Measurements from ENCODE around the gene BRME1. TPM values are rescaled to one million over a fixed set of nuclear protein-coding genes. Genes with fewer than 3 reads are reported as not detected.

The BRME1 gene
- total RNA-seq, 1 experiment from 2014 or later = 17.4 TPM

- no peaks in the 10 kb centered on the region for H3K4me1 ChIP-seq
- no peaks in the 10 kb centered on the region for H3K4me1 Mint-ChIP-seq (ENCODE audit: low read depth, unreplicated experiment)
- H3K27ac Mint-ChIP-seq (ENCODE audit: unreplicated experiment) = no peak overlapping the region
- no peak for TF ChIP-seq CTCF (IDR thresholded peaks at IDR 0.05; ENCODE audit: insufficient read depth in 1 of 2, low read depth in 1 of 2, low read length in 1 of 2, severe bottlenecking in 1 of 2, unreplicated experiment in 1 of 2)
- peaks cover 4% of the 10 kb centered on the region; the same call in 1 of the 2 replicates for H3K9me3 ChIP-seq
- ChIA-PET CTCF (no interaction called here), POLR2A (no interaction called here)
- H3K27me3 ChIP-seq (replicated peaks; ENCODE audit: control insufficient read depth, insufficient read depth, low read length) = no peaks in the 10 kb centered on the region
- H3K36me3 Mint-ChIP-seq (ENCODE audit: insufficient read depth, unreplicated experiment) = peaks cover 67% of the 10 kb centered on the region
- no TSS peak for BruUV-seq (replicated peaks)
- no peaks in the 10 kb centered on the region for H3K27me3 Mint-ChIP-seq (ENCODE audit: insufficient read depth, unreplicated experiment)
- peaks cover 6% of the 10 kb centered on the region for H3K36me3 ChIP-seq (ENCODE audit: control insufficient read depth, insufficient read depth, low read length)
- H3K4me3 ChIP-seq (ENCODE audit: low read depth, low read length) = no peak overlapping the region
- no peak overlapping the region for H3K4me3 Mint-ChIP-seq (ENCODE audit: unreplicated experiment)
- intact Hi-C loops (cut with micrococcal nuclease; ENCODE audit: unreplicated experiment) = no loop called here
- DNase-seq = no peak
- no peaks in the 10 kb centered on the region for H3K9me3 Mint-ChIP-seq (ENCODE audit: unreplicated experiment)
Measured at GRCh38 chr19:13917888-13918406, 12.0 kb upstream of the BRME1 start.

GRCh38 chr19:13914777-13915176 lies 8.9 kb upstream of the BRME1 start:
- Histone ChIP-seq H3K36me3 (ENCODE audit: control insufficient read depth, insufficient read depth, low read length) (no peaks in the 10 kb centered on the region), H3K4me3 (ENCODE audit: low read depth, low read length) (no peak overlapping the region), H3K27me3 (replicated peaks; ENCODE audit: control insufficient read depth, insufficient read depth, low read length) (no peaks in the 10 kb centered on the region), H3K9me3 (no peaks in the 10 kb centered on the region), H3K4me1 (no peaks in the 10 kb centered on the region)
- CTCF ChIA-PET = no interaction called here
- BruUV-seq (replicated peaks) = no TSS peak
- no peak for TF ChIP-seq CTCF (IDR thresholded peaks at IDR 0.05; ENCODE audit: insufficient read depth in 1 of 2, low read depth in 1 of 2, low read length in 1 of 2, severe bottlenecking in 1 of 2, unreplicated experiment in 1 of 2)
- POLR2A ChIA-PET = interaction anchor here (0.6 kb wide), 1 partner anchor 162 kb away, joined by 3 read pairs; no protein-coding TSS in a partner anchor
- no peak for DNase-seq
- Mint-ChIP-seq H3K9me3 (ENCODE audit: unreplicated experiment) (no peaks in the 10 kb centered on the region), H3K27ac (ENCODE audit: unreplicated experiment) (no peak overlapping the region), H3K4me3 (ENCODE audit: unreplicated experiment) (no peak overlapping the region), H3K36me3 (ENCODE audit: insufficient read depth, unreplicated experiment) (peaks cover 43% of the 10 kb centered on the region), H3K4me1 (ENCODE audit: low read depth, unreplicated experiment) (no peaks in the 10 kb centered on the region), H3K27me3 (ENCODE audit: insufficient read depth, unreplicated experiment) (no peaks in the 10 kb centered on the region)
- intact Hi-C loops (cut with micrococcal nuclease; ENCODE audit: unreplicated experiment) = no loop called here

- Mint-ChIP-seq H3K9me3 (ENCODE audit: unreplicated experiment) (no peaks in the 10 kb centered on the region), H3K27me3 (ENCODE audit: insufficient read depth, unreplicated experiment) (no peaks in the 10 kb centered on the region), H3K4me1 (ENCODE audit: low read depth, unreplicated experiment) (no peaks in the 10 kb centered on the region), H3K27ac (ENCODE audit: unreplicated experiment) (no peak overlapping the region), H3K4me3 (ENCODE audit: unreplicated experiment) (no peak overlapping the region), H3K36me3 (ENCODE audit: insufficient read depth, unreplicated experiment) (peaks cover 38% of the 10 kb centered on the region)
- TF ChIP-seq CTCF (IDR thresholded peaks at IDR 0.05; ENCODE audit: insufficient read depth in 1 of 2, low read depth in 1 of 2, low read length in 1 of 2, severe bottlenecking in 1 of 2, unreplicated experiment in 1 of 2) = no peak
- Histone ChIP-seq H3K27me3 (replicated peaks; ENCODE audit: control insufficient read depth, insufficient read depth, low read length) (no peaks in the 10 kb centered on the region), H3K4me3 (ENCODE audit: low read depth, low read length) (no peak overlapping the region), H3K4me1 (no peaks in the 10 kb centered on the region), H3K9me3 (no peaks in the 10 kb centered on the region), H3K36me3 (ENCODE audit: control insufficient read depth, insufficient read depth, low read length) (0 out of 2 replicates have a peak, but pooled peaks cover 1% of the 10 kb centered on the region)
- CTCF ChIA-PET = no interaction called here
- intact Hi-C loops (cut with micrococcal nuclease; ENCODE audit: unreplicated experiment) = no loop called here
- no peak for DNase-seq
- POLR2A ChIA-PET = no interaction called here
- no TSS peak for BruUV-seq (replicated peaks)
Measured at GRCh38 chr19:13913352-13913751, 7.4 kb upstream of the BRME1 start.
